Keratinocyte (primary cell): Measurements from ENCODE around the gene GCA.

Experiments used
- EZH2 ChIP-seq: IDR thresholded peaks from one replicate; pipeline ENCODE4 v1.6.1; 2012; ENCODE audit warnings: inconsistent platforms, mild to moderate bottlenecking, low read length, moderate library complexity
- TF ChIP-seq, protein P1 (sequence below), 3 experiments: IDR thresholded peaks in 1 of 3; conservative IDR thresholded peaks in 1 of 3; optimal IDR thresholded peaks in 1 of 3; 2 replicates in 2 of 3; 3 replicates in 1 of 3; pipeline versions ENCODE3 to v1.5.1; 2011; ENCODE audit warnings: low read length in 3 of 3, mild to moderate bottlenecking in 3 of 3, moderate library complexity in 2 of 3, control low read depth in 1 of 3, inconsistent platforms in 1 of 3; ENCODE audit not compliant: insufficient read depth in 2 of 3; ENCODE audit errors: extremely low read depth in 1 of 3

- TF ChIP-seq, protein P1, sequence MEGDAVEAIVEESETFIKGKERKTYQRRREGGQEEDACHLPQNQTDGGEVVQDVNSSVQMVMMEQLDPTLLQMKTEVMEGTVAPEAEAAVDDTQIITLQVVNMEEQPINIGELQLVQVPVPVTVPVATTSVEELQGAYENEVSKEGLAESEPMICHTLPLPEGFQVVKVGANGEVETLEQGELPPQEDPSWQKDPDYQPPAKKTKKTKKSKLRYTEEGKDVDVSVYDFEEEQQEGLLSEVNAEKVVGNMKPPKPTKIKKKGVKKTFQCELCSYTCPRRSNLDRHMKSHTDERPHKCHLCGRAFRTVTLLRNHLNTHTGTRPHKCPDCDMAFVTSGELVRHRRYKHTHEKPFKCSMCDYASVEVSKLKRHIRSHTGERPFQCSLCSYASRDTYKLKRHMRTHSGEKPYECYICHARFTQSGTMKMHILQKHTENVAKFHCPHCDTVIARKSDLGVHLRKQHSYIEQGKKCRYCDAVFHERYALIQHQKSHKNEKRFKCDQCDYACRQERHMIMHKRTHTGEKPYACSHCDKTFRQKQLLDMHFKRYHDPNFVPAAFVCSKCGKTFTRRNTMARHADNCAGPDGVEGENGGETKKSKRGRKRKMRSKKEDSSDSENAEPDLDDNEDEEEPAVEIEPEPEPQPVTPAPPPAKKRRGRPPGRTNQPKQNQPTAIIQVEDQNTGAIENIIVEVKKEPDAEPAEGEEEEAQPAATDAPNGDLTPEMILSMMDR (optimal IDR thresholded peaks at IDR 0.05 in 1 of 3, IDR thresholded peaks at IDR 0.05 in 1 of 3, conservative IDR thresholded peaks at IDR 0.05 in 1 of 3; ENCODE audit: extremely low read depth in 1 of 3, insufficient read depth in 2 of 3, low read length in 3 of 3) = peak in 2 of 3 experiments; percentile 59 to 61
- TF ChIP-seq EZH2 = no peak
Measured at GRCh38 chr2:162297925-162298552, 45.9 kb upstream of the GCA start.
